Measurements from ENCODE around the gene GLIS2. TPM values are rescaled to one million over a fixed set of nuclear protein-coding genes. Genes with fewer than 3 reads are reported as not detected.

Gene GLIS2
- total RNA-seq, 1 donor from 2014 or later: 0.53 TPM

DNA sequence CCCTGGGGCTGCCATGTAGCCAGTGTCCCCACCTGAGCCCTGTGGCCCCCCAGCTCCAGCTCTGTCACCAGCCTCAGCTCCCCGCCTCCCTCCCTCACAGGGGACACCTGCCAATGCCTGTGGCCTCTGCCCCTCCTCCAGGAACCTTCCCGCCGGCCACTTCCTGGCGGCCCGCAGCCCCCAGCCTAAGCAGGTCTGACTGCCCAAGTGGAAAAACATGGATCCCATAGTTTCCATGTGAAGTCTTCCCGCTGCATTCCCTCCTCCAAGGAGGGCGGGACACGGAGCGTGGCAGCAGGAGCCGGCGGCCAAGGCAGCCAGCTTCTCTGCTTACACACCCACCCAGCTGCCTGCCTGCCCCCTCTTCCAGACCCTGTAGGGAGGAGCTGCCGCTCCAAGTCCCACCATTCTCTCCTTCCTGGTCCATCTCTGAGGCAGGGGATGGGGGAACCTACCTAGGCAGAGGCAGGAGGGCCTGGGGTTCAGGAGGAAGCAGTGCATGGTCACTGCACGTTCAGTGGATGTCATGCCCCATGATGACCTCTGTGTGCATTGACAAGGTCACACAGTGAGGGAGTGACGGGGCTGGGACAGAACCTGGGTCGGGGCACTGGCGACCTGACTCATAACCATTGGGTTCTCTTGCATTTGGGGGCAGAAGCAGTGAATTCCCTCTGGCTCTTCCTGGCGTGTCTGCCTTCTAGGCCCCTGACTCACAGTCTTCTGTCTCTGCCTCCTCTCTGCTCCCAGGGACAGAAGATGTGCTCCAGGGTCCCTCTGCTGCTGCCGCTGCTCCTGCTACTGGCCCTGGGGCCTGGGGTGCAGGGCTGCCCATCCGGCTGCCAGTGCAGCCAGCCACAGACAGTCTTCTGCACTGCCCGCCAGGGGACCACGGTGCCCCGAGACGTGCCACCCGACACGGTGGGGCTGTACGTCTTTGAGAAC lies 64.5 kb downstream of the GLIS2 start:
- DNase-seq (ENCODE audit: low read depth): no peak
- Histone ChIP-seq H3K27me3 (ENCODE audit: control insufficient read depth, insufficient read depth, low read length) (no peaks in the 10 kb centered on the region), H3K4me3 (ENCODE audit: low read depth, low read length) (no peak overlapping the region), H3K36me3 (ENCODE audit: control insufficient read depth, insufficient read depth, low read length) (peaks cover 4% of the 10 kb centered on the region)
- TF ChIP-seq, protein P1, sequence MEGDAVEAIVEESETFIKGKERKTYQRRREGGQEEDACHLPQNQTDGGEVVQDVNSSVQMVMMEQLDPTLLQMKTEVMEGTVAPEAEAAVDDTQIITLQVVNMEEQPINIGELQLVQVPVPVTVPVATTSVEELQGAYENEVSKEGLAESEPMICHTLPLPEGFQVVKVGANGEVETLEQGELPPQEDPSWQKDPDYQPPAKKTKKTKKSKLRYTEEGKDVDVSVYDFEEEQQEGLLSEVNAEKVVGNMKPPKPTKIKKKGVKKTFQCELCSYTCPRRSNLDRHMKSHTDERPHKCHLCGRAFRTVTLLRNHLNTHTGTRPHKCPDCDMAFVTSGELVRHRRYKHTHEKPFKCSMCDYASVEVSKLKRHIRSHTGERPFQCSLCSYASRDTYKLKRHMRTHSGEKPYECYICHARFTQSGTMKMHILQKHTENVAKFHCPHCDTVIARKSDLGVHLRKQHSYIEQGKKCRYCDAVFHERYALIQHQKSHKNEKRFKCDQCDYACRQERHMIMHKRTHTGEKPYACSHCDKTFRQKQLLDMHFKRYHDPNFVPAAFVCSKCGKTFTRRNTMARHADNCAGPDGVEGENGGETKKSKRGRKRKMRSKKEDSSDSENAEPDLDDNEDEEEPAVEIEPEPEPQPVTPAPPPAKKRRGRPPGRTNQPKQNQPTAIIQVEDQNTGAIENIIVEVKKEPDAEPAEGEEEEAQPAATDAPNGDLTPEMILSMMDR (IDR thresholded peaks at IDR 0.05; ENCODE audit: insufficient read depth, low read length, severe bottlenecking): no peak
- peak; percentile 13 for FAIRE-seq

DNA sequence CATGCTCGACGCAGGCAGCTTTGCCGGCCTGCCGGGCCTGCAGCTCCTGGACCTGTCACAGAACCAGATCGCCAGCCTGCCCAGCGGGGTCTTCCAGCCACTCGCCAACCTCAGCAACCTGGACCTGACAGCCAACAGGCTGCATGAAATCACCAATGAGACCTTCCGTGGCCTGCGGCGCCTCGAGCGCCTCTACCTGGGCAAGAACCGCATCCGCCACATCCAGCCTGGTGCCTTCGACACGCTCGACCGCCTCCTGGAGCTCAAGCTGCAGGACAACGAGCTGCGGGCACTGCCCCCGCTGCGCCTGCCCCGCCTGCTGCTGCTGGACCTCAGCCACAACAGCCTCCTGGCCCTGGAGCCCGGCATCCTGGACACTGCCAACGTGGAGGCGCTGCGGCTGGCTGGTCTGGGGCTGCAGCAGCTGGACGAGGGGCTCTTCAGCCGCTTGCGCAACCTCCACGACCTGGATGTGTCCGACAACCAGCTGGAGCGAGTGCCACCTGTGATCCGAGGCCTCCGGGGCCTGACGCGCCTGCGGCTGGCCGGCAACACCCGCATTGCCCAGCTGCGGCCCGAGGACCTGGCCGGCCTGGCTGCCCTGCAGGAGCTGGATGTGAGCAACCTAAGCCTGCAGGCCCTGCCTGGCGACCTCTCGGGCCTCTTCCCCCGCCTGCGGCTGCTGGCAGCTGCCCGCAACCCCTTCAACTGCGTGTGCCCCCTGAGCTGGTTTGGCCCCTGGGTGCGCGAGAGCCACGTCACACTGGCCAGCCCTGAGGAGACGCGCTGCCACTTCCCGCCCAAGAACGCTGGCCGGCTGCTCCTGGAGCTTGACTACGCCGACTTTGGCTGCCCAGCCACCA lies 65.4 kb downstream of the GLIS2 start:
- Histone ChIP-seq H3K27me3 (ENCODE audit: control insufficient read depth, insufficient read depth, low read length) (no peaks in the 10 kb centered on the region), H3K36me3 (ENCODE audit: control insufficient read depth, insufficient read depth, low read length) (peaks cover 4% of the 10 kb centered on the region), H3K4me3 (ENCODE audit: low read depth, low read length) (no peak overlapping the region)
- TF ChIP-seq, protein P1 (IDR thresholded peaks at IDR 0.05; ENCODE audit: insufficient read depth, low read length, severe bottlenecking): no peak
- DNase-seq (ENCODE audit: low read depth) (no peak), FAIRE-seq (no peak)

DNA sequence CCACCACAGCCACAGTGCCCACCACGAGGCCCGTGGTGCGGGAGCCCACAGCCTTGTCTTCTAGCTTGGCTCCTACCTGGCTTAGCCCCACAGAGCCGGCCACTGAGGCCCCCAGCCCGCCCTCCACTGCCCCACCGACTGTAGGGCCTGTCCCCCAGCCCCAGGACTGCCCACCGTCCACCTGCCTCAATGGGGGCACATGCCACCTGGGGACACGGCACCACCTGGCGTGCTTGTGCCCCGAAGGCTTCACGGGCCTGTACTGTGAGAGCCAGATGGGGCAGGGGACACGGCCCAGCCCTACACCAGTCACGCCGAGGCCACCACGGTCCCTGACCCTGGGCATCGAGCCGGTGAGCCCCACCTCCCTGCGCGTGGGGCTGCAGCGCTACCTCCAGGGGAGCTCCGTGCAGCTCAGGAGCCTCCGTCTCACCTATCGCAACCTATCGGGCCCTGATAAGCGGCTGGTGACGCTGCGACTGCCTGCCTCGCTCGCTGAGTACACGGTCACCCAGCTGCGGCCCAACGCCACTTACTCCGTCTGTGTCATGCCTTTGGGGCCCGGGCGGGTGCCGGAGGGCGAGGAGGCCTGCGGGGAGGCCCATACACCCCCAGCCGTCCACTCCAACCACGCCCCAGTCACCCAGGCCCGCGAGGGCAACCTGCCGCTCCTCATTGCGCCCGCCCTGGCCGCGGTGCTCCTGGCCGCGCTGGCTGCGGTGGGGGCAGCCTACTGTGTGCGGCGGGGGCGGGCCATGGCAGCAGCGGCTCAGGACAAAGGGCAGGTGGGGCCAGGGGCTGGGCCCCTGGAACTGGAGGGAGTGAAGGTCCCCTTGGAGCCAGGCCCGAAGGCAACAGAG lies 66.3 kb downstream of the GLIS2 start:
- DNase-seq (ENCODE audit: low read depth) (no peak), FAIRE-seq (no peak)
- H3K4me3 ChIP-seq (ENCODE audit: low read depth, low read length): no peak overlapping the region
- TF ChIP-seq, protein P1 (IDR thresholded peaks at IDR 0.05; ENCODE audit: insufficient read depth, low read length, severe bottlenecking): no peak
- H3K36me3 ChIP-seq (ENCODE audit: control insufficient read depth, insufficient read depth, low read length): peaks cover 4% of the 10 kb centered on the region
- H3K27me3 ChIP-seq (ENCODE audit: control insufficient read depth, insufficient read depth, low read length): no peaks in the 10 kb centered on the region

DNA sequence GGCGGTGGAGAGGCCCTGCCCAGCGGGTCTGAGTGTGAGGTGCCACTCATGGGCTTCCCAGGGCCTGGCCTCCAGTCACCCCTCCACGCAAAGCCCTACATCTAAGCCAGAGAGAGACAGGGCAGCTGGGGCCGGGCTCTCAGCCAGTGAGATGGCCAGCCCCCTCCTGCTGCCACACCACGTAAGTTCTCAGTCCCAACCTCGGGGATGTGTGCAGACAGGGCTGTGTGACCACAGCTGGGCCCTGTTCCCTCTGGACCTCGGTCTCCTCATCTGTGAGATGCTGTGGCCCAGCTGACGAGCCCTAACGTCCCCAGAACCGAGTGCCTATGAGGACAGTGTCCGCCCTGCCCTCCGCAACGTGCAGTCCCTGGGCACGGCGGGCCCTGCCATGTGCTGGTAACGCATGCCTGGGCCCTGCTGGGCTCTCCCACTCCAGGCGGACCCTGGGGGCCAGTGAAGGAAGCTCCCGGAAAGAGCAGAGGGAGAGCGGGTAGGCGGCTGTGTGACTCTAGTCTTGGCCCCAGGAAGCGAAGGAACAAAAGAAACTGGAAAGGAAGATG lies 67.0 kb downstream of the GLIS2 start:
- TF ChIP-seq, protein P1 (IDR thresholded peaks at IDR 0.05; ENCODE audit: insufficient read depth, low read length, severe bottlenecking): no peak
- DNase-seq (ENCODE audit: low read depth) (no peak), FAIRE-seq (no peak)
- Histone ChIP-seq H3K36me3 (ENCODE audit: control insufficient read depth, insufficient read depth, low read length) (peaks cover 7% of the 10 kb centered on the region), H3K4me3 (ENCODE audit: low read depth, low read length) (no peak overlapping the region), H3K27me3 (ENCODE audit: control insufficient read depth, insufficient read depth, low read length) (no peaks in the 10 kb centered on the region)
